PFSK-1 (cell line): ENCODE results near the gene MLLT11.

Experiments used
- FOXP2 ChIP-seq: optimal IDR thresholded peaks from 2 replicates; pipeline ENCODE3; 2011; ENCODE audit warnings: borderline replicate concordance, control low read depth, inconsistent platforms; ENCODE audit not compliant: insufficient read depth; ENCODE audit errors: extremely low read length, extremely low read depth
- POLR2AphosphoS5 ChIP-seq: IDR thresholded peaks from 2 replicates; pipeline ENCODE4 v1.6.1; 2012; ENCODE audit warnings: low read depth, mild to moderate bottlenecking, control low read depth, low read length, moderate library complexity
- REST ChIP-seq, 2 experiments: IDR thresholded peaks; 2 replicates each; pipeline versions ENCODE4 v1.6.1 to v1.8.0; 2011 to 2012; ENCODE audit warnings: low read depth in 2 of 2, low read length in 2 of 2, control low read depth in 1 of 2, inconsistent platforms in 1 of 2, mild to moderate bottlenecking in 1 of 2, moderate library complexity in 1 of 2; ENCODE audit not compliant: insufficient read depth in 1 of 2
- SIN3A ChIP-seq: IDR thresholded peaks from 2 replicates; pipeline ENCODE4 v1.6.1; 2012; ENCODE audit warnings: mild to moderate bottlenecking, low read length, moderate library complexity, borderline replicate concordance; ENCODE audit not compliant: insufficient read depth
- TAF1 ChIP-seq: IDR thresholded peaks from 2 replicates; pipeline ENCODE4 v1.6.1; 2012; ENCODE audit warnings: low read length, control low read depth, borderline replicate concordance; ENCODE audit not compliant: insufficient read depth

MLLT11 gene

GRCh38 chr1:151061704-151062103 is 1.5 kb downstream of the MLLT11 start:
- TF ChIP-seq SIN3A, result no peak
- TF ChIP-seq FOXP2, result no peak
- no peak for TF ChIP-seq TAF1
- no peak for TF ChIP-seq POLR2AphosphoS5
- TF ChIP-seq REST (IDR thresholded peaks at IDR 0.05; ENCODE audit: insufficient read depth in 1 of 2, low read depth in 2 of 2, low read length in 2 of 2), result no peak

DNA sequence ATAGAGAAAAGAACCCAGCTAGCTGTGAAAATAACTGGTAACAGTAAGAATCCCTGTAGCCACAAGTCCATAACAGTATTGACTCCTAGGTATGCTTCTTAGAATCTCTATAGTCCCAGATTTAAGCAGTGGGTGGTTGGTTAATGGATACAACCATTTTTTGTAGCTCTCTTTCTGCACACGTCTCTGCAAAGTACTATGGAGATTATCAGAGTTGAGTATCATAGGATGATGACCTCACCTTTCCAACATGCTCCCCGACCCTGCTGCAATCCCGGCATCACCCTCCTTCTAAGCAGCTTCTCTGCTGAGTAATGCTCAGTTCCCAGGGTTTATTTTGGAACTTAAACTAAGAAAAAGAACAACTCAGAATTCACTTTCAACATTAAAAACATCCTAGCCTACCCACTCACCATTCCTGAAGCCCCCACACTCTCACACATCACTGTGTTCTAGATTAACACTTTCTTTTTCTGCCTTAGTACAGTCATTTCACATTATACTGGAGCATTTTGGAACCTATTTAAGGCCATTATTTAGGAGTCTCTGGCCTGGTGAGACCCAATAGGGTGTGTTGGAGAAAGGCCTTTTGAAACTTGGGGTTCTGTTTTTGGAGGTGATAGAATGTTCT is 2.7 kb downstream of the MLLT11 start:
- TF ChIP-seq TAF1, result no peak
- no peak for TF ChIP-seq SIN3A
- TF ChIP-seq FOXP2, result no peak
- TF ChIP-seq POLR2AphosphoS5, result no peak
- no peak for TF ChIP-seq REST (IDR thresholded peaks at IDR 0.05; ENCODE audit: insufficient read depth in 1 of 2, low read depth in 2 of 2, low read length in 2 of 2)

DNA sequence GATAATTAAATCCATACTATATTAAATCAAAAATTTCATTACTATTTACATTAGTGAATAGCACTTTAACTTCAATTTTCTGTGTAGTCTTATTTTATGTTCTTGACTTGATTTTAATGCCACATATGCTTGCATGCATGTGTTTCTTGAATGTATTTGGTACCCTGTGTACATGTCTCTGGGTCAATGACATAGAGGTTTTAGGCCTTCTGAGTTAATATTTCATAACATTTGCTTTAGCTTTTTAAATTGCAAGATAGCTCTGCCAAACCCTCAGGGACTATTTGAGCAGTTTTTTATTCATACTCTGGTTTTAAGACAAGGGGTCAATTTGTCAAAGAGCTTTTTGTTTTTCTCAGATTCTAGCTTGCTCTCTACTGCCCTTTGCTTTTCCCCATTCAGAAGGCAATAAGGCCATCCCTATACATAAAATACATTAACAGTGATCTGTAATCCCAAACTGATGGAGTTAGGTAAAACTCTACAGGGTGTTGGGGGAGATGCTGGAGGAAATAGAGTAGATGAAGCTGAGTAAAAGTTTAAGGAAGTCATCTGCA is 5.0 kb downstream of the MLLT11 start:
- TF ChIP-seq SIN3A, result no peak
- no peak for TF ChIP-seq TAF1
- TF ChIP-seq POLR2AphosphoS5, result no peak
- TF ChIP-seq REST (IDR thresholded peaks at IDR 0.05; ENCODE audit: insufficient read depth in 1 of 2, low read depth in 2 of 2, low read length in 2 of 2), result no peak
- TF ChIP-seq FOXP2, result no peak

DNA sequence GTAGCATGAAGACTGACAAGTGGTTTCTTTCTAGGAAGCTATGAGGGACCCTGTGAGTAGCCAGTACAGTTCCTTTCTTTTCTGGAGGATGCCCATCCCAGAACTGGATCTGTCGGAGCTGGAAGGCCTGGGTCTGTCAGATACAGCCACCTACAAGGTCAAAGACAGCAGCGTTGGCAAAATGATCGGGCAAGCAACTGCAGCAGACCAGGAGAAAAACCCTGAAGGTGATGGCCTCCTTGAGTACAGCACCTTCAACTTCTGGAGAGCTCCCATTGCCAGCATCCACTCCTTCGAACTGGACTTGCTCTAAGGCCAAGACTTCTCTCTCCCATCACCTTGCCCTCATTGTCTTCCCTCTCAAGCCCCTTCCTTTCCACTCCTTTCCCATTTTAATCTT is 7.0 kb downstream of the MLLT11 start:
- no peak for TF ChIP-seq REST (IDR thresholded peaks at IDR 0.05; ENCODE audit: insufficient read depth in 1 of 2, low read depth in 2 of 2, low read length in 2 of 2)
- TF ChIP-seq FOXP2, result no peak
- no peak for TF ChIP-seq SIN3A
- TF ChIP-seq POLR2AphosphoS5, result no peak
- TF ChIP-seq TAF1, result no peak
